AG09309 (cell line): Measurements from ENCODE around the gene ENDOD1.
"Not testable (repeated sequence)": the region's sequence is repeated elsewhere in the genome, so short reads cannot be mapped to it uniquely, and the experiment has no call there.

Experiments used
- DNase-seq: peaks from one replicate; pipeline ENCODE4 v3.0.0-alpha.2; 2010; ENCODE audit warnings: low read depth
- H3K4me3 ChIP-seq: 2 replicates; pipeline ENCODE4 v1.5.1; 2011; ENCODE audit warnings: mild to moderate bottlenecking, low read depth, low read length, moderate library complexity; ENCODE audit not compliant: control insufficient read depth
- CTCF ChIP-seq: IDR thresholded peaks from 2 replicates; pipeline ENCODE4 v1.5.1; 2011; ENCODE audit warnings: mild to moderate bottlenecking, low read depth, low read length, inconsistent platforms; ENCODE audit not compliant: insufficient read depth, control insufficient read depth; ENCODE audit errors: missing control alignments

Gene ENDOD1

GRCh38 chr11:95089620-95090542 lies at the start of gene ENDOD1:
Gene ENDOD1, plus strand, starts transcription at chr11:95089846. Its CDS starts 82 bp downstream, at chr11:95089928.
- no peak for DNase-seq

GRCh38 chr11:95042239-95042638 lies 47.4 kb upstream of the ENDOD1 start:
- TF ChIP-seq CTCF, result no peak
- H3K4me3 ChIP-seq, result no peak overlapping the region
- no peak for DNase-seq

More at GRCh38 chr11:95089620-95090542, at the start of gene ENDOD1:
- no peak for TF ChIP-seq CTCF
- H3K4me3 ChIP-seq, result peak within 1 kb of the TSS; percentile 70

- DNase-seq, result no peak
Observed at GRCh38 chr11:95042906-95043305, 46.7 kb upstream of the ENDOD1 start.

GRCh38 chr11:95044010-95044409 lies 45.6 kb upstream of the ENDOD1 start:
- no peak overlapping the region for H3K4me3 ChIP-seq
- no peak for TF ChIP-seq CTCF
- no peak for DNase-seq

More at GRCh38 chr11:95042906-95043305, 46.7 kb upstream of the ENDOD1 start:
- no peak overlapping the region for H3K4me3 ChIP-seq
- TF ChIP-seq CTCF, result no peak

GRCh38 chr11:95045812-95046211 lies 43.8 kb upstream of the ENDOD1 start:
- no peak for TF ChIP-seq CTCF
- DNase-seq, result no peak
- no peak overlapping the region for H3K4me3 ChIP-seq

- H3K4me3 ChIP-seq, DNase-seq: not testable (repeated sequence)
Observed at GRCh38 chr11:95049122-95049521, 40.5 kb upstream of the ENDOD1 start, which contains the start of gene KDM4F. Gene KDM4F, plus strand, starts transcription at chr11:95049422.

GRCh38 chr11:95050595-95051202 lies 38.9 kb upstream of the ENDOD1 start:
- DNase-seq, result no peak
- no peak overlapping the region for H3K4me3 ChIP-seq
- no peak for TF ChIP-seq CTCF
